ENCODE results near the gene CA10.

DNA sequence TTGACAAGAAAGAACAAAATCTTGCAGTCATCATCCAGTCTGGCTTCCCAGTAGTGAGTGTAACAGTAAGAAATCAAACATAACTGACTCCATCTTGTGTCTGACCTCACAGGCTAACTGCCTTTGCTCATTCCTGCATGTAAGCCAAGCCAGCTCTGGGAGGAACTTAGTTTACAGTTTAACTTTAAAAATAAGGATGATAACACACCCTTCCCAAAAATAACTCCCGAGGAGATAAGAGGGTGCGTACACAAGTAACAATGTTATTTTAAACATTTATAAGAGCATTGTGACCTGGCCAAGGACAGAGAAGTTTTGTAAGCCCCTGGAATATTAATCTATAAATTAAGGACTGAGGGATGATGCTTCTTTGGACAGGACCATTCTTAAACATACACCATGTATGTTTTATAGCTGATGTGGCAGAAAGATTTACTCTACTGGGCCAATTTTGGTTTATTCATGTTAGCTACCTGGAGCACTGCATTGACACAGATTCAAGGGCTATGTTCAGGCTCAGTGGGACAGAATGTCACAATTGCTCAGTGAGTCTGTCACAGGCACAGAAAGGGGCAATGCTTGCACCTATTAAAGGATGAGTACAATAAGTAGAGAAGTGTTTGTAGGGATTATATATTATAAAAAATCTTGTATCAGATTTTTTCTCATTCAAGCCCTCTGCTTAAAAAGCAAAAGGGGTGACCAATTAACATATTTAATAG is 554.1 kb downstream of the CA10 start:
- TF ChIP-seq, protein P1, sequence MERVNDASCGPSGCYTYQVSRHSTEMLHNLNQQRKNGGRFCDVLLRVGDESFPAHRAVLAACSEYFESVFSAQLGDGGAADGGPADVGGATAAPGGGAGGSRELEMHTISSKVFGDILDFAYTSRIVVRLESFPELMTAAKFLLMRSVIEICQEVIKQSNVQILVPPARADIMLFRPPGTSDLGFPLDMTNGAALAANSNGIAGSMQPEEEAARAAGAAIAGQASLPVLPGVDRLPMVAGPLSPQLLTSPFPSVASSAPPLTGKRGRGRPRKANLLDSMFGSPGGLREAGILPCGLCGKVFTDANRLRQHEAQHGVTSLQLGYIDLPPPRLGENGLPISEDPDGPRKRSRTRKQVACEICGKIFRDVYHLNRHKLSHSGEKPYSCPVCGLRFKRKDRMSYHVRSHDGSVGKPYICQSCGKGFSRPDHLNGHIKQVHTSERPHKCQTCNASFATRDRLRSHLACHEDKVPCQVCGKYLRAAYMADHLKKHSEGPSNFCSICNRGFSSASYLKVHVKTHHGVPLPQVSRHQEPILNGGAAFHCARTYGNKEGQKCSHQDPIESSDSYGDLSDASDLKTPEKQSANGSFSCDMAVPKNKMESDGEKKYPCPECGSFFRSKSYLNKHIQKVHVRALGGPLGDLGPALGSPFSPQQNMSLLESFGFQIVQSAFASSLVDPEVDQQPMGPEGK (CRISPR knock-in tag; IDR thresholded peaks at IDR 0.05; ENCODE audit: borderline replicate concordance), result no peak
- TF ChIP-seq ARNTL (CRISPR knock-in tag; IDR thresholded peaks at IDR 0.05; ENCODE audit: borderline replicate concordance, low read depth), result no peak
- TF ChIP-seq ZFP30 (CRISPR knock-in tag; IDR thresholded peaks at IDR 0.05), result no peak
- TF ChIP-seq, protein P2, sequence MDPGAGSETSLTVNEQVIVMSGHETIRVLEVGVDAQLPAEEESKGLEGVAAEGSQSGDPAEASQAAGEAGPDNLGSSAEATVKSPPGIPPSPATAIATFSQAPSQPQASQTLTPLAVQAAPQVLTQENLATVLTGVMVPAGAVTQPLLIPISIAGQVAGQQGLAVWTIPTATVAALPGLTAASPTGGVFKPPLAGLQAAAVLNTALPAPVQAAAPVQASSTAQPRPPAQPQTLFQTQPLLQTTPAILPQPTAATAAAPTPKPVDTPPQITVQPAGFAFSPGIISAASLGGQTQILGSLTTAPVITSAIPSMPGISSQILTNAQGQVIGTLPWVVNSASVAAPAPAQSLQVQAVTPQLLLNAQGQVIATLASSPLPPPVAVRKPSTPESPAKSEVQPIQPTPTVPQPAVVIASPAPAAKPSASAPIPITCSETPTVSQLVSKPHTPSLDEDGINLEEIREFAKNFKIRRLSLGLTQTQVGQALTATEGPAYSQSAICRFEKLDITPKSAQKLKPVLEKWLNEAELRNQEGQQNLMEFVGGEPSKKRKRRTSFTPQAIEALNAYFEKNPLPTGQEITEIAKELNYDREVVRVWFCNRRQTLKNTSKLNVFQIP (CRISPR knock-in tag; IDR thresholded peaks at IDR 0.05; ENCODE audit: borderline replicate concordance, low read depth), result no peak
- no peak for TF ChIP-seq OSR1 (CRISPR knock-in tag; IDR thresholded peaks at IDR 0.05)
- no peak for TF ChIP-seq ZFP3 (CRISPR knock-in tag; IDR thresholded peaks at IDR 0.05)
- no peak for TF ChIP-seq PPARA (CRISPR knock-in tag; IDR thresholded peaks at IDR 0.05; ENCODE audit: borderline replicate concordance)
- TF ChIP-seq ZC3H10 (CRISPR knock-in tag; IDR thresholded peaks at IDR 0.05), result no peak
- no peak for TF ChIP-seq TCF4 (CRISPR knock-in tag; IDR thresholded peaks at IDR 0.05; ENCODE audit: borderline replicate concordance)
- no peak for TF ChIP-seq ZNF565 (CRISPR knock-in tag; conservative IDR thresholded peaks at IDR 0.05; ENCODE audit: low read depth)
- TF ChIP-seq, protein P3, sequence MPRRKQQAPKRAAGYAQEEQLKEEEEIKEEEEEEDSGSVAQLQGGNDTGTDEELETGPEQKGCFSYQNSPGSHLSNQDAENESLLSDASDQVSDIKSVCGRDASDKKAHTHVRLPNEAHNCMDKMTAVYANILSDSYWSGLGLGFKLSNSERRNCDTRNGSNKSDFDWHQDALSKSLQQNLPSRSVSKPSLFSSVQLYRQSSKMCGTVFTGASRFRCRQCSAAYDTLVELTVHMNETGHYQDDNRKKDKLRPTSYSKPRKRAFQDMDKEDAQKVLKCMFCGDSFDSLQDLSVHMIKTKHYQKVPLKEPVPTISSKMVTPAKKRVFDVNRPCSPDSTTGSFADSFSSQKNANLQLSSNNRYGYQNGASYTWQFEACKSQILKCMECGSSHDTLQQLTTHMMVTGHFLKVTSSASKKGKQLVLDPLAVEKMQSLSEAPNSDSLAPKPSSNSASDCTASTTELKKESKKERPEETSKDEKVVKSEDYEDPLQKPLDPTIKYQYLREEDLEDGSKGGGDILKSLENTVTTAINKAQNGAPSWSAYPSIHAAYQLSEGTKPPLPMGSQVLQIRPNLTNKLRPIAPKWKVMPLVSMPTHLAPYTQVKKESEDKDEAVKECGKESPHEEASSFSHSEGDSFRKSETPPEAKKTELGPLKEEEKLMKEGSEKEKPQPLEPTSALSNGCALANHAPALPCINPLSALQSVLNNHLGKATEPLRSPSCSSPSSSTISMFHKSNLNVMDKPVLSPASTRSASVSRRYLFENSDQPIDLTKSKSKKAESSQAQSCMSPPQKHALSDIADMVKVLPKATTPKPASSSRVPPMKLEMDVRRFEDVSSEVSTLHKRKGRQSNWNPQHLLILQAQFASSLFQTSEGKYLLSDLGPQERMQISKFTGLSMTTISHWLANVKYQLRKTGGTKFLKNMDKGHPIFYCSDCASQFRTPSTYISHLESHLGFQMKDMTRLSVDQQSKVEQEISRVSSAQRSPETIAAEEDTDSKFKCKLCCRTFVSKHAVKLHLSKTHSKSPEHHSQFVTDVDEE (CRISPR knock-in tag; IDR thresholded peaks at IDR 0.05), result no peak
- no peak for TF ChIP-seq ZNF70 (CRISPR knock-in tag; IDR thresholded peaks at IDR 0.05)
- TF ChIP-seq, protein P4, sequence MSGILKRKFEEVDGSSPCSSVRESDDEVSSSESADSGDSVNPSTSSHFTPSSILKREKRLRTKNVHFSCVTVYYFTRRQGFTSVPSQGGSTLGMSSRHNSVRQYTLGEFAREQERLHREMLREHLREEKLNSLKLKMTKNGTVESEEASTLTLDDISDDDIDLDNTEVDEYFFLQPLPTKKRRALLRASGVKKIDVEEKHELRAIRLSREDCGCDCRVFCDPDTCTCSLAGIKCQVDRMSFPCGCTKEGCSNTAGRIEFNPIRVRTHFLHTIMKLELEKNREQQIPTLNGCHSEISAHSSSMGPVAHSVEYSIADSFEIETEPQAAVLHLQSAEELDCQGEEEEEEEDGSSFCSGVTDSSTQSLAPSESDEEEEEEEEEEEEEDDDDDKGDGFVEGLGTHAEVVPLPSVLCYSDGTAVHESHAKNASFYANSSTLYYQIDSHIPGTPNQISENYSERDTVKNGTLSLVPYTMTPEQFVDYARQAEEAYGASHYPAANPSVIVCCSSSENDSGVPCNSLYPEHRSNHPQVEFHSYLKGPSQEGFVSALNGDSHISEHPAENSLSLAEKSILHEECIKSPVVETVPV (CRISPR knock-in tag; IDR thresholded peaks at IDR 0.05), result no peak
- no peak for TF ChIP-seq RARB (CRISPR knock-in tag; IDR thresholded peaks at IDR 0.05)
